Hindlimb muscle (tissue), 1 donor: Measurements from ENCODE around the gene KATNAL1. TPM values are rescaled to one million over a fixed set of nuclear protein-coding genes. Genes with fewer than 3 reads are reported as not detected.
"Not testable (repeated sequence)": the region's sequence is repeated elsewhere in the genome, so short reads cannot be mapped to it uniquely, and the experiment has no call there.

Experiments used
- DNase-seq: peaks from one replicate; pipeline ENCODE4 v3.0.0-alpha.2; 2013
- polyA plus RNA-seq: library from polyadenylated mRNA; unstranded; fragments of 120-200 nt; gene quantifications from one replicate; pipeline ENCODE4 v1.2.1, GENCODE V29; 2013; ENCODE audit not compliant: insufficient read length

The KATNAL1 gene
- polyA plus RNA-seq, 1 donor: 11.2 TPM

DNA sequence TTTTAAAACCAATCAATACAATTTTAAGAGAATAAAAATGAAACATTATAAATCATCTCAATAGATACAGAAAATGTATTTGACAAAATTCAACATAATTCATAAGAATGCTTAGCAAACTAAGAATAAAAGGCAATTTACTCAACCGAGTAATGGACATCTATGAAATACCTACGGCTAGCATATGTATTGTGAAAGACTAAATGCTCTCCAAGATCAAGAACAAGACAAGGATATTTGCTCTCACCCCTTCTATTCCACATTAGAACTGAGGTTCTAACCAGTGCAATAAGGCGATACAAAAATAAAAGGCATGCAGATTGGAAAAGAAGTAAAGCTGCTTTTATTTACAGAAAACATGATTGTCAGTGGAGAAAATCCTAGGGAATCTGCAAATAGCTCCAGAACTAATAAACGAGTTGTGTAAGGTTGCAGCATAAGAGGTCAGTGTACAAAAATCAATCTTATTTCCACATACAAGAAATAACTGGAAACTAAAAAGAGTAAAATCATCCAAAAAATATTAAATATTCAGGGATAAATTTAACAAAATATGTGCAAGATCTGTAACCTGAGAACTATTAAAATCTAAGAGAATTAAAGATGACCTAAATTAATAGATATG lies 16.4 kb downstream of the KATNAL1 start:
- DNase-seq: no peak

- no peak for DNase-seq
These were observed 17.8 kb downstream of the KATNAL1 start for GRCh38 chr13:30289533-30289932.

DNA sequence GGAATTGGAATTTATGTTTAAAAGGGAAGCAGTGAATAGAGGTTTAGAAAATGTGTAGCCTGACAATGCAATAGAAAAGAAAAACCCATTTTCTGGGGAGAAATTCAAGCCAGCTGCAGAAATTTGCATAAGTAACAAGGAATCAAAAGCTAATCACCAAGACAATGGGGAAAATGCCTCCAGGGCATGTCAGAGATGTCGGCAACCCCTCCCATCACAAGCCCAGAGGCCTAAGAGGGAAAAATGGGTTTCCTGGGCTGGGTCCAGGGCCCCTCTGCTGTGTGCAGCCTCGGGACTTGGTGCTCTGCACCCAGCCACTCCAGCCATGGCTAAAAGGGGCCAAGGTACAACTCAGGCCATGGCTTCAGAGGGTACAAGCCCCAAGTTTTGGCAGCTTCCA lies 21.3 kb downstream of the KATNAL1 start:
- DNase-seq: not testable (repeated sequence)

DNA sequence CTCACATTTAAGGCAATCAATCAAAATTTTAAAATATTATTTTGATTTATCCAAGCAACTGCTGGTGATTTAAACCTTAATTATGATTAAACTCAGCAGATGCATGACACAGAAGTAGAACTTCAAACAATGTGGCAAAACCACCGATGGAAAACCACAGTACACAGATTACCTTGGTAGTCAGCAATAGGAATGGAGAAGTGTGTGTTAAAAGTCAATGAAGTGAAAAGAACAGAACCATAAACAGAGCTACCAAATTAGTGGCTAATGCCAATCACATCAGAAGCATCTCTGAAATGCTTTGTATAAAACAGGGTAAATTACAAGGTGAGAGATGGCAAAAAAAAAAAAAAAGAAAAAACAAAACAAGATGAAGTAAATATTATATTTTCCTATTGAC lies 31.2 kb downstream of the KATNAL1 start:
- DNase-seq: no peak

- no peak for DNase-seq
These were observed 33.3 kb downstream of the KATNAL1 start for GRCh38 chr13:30274083-30274482.

GRCh38 chr13:30270035-30270434 lies 37.3 kb downstream of the KATNAL1 start:
- DNase-seq: not testable (repeated sequence)

GRCh38 chr13:30268673-30269072 lies 38.7 kb downstream of the KATNAL1 start:
- DNase-seq: no peak

DNA sequence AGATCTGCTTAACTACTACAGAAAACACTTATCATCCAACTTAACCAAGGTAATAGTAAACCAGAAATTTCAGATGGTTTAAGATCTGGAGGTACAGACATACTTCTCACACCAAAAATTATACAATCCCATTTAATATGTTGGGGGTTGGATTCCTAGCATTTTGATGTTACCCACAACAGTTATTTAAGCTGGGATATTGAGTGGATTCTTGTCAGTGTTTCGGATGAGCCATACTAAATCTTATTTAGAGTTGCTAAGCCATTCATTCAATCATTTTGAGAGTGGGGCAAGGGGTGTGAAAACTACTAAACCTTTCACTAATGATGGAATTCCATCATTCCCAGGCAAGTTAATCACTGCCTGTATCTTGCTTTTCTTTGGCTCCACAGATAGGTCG lies 40.6 kb downstream of the KATNAL1 start:
- no peak for DNase-seq

DNA sequence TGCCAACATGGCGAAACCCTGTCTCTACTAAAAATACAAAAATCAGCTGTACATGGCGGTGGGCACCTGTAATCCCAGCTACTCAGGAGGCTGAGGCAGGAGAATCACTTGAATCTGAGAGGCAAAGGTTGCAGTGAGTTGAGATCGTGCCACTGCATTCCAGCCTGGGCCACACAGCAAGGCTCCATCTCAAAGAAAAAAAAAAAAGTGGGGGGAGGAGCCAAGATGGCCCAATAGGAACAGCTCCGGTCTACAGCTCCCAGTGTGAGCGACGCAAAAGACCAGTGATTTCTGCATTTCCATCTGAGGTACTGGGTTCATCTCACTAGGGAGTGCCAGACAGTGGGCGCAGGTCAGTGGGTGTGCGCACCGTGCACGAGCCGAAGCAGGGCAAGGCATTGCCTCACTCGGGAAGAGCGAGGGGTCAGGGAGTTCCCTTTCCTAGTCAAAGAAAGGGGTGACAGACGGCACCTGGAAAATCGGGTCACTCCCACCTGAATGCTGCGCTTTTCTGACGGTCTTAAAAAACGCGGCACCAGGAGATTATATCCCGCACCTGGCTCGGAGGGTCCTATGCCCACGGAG lies 48.1 kb downstream of the KATNAL1 start:
- DNase-seq: not testable (repeated sequence)

DNA sequence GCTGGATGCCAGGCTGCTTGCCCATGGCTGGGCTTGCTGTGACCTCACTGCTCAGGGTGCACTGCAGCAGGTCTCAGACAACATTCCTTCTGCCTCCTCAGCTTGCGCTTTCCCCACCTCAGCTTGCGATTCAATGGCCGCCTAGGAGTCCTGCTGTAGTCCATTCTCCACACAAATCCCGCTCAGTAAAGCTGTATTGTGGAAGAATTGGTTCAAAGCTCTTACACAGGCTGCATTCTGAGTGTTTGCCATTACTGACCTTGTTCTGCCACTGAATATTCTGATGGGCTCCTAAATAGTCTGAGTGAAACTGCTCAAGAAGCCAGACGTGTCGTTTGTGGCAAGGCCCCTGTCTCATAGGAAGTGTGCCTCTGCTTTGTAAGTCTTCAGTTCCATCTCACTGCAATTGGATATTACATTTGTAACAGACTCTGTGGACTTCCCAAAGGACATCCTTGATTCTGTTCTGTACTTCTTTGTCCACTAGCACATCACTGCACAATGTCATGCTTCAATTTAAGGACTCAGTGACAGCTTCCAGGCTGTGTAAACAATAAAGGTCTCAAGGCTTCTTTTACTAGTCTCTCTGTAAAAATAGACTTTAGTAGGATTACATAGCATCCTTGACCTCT lies 49.8 kb downstream of the KATNAL1 start:
- DNase-seq: no peak

GRCh38 chr13:30256713-30257467 lies 50.5 kb downstream of the KATNAL1 start:
- no peak for DNase-seq

GRCh38 chr13:30255696-30256095 lies 51.7 kb downstream of the KATNAL1 start:
- DNase-seq: no peak

- no peak for DNase-seq
These were observed 53.5 kb downstream of the KATNAL1 start for GRCh38 chr13:30253830-30254229.

DNA sequence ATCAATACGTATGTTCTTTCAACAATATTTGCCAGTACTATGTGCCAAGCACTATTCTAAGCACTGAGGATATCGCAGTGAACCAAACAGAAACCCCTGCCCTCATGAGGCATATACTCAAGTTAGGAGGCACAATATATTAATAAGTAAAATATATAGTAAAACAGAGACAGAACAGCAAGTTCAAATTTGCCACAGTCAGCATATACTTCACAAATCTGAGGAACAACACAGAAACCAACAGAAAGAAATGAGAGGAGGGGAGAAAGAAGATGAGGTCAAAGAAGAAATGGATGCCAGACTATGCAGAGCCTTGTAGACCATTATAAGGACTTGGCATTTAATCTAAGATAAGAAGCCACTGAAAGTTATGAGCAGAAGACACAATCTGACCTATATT lies 59.9 kb downstream of the KATNAL1 start:
- no peak for DNase-seq

DNA sequence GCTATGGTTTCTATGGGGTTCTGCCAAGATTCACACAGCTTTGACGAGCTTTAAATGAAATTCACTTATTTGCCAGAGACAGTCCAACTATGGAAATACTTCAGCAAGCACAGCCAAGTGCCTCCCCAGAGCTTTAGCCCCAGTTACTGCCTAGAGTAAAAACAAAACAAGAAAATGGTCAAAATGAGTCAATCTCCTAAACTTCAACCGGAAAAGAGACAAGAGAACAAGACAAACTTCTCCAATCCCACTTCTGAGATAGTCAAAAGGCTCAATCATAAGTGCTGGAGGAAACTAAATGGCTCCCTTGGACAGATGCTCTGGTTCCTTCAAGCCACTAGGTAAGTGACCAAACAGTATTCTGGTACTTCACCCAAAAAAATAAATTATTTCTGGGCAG lies 65.8 kb downstream of the KATNAL1 start:
- peak; percentile 45 for DNase-seq

GRCh38 chr13:30240608-30241007 lies 66.7 kb downstream of the KATNAL1 start:
- DNase-seq: no peak

DNA sequence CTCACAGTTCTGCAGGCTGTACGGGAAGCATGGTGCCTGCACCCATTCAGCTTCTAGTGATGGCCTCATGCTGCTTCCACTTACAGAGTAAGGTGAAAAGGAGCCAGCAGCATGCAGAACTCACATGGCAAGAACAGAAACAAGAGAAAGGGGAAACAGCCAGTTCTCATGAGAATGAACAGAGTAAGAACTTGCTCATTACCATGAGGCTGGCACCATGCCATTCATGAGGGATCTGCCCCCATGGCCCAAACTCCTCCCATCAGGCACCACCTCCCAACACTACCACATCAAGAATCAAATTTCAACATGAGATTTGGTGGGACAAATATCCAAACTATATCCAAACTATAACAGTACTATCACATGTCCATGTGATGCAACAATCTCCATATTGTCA lies 72.1 kb downstream of the KATNAL1 start:
- DNase-seq: no peak

- DNase-seq: no peak
These were observed 72.7 kb downstream of the KATNAL1 start for GRCh38 chr13:30234619-30235162.

- DNase-seq: no peak
These were observed 82.6 kb downstream of the KATNAL1 start for GRCh38 chr13:30224732-30225131.

DNA sequence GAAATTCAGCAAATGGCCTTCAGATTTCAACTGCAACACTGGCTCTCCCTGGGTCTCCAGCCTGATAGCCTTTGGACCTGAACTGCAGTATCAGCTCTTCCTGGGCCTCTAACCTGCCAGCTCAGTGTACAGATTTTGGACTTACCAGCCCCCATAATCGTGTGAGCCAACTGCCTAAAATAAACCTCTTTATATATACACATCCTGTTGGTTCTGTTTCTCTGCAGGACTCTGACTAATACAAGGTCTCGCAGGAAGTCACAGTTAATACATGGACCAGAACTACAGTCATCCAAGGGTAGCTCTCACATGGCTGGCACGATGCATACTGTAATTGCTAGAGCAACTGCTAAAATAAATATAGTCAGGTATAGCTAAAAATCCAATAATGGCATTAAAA lies 85.1 kb downstream of the KATNAL1 start:
- no peak for DNase-seq

DNA sequence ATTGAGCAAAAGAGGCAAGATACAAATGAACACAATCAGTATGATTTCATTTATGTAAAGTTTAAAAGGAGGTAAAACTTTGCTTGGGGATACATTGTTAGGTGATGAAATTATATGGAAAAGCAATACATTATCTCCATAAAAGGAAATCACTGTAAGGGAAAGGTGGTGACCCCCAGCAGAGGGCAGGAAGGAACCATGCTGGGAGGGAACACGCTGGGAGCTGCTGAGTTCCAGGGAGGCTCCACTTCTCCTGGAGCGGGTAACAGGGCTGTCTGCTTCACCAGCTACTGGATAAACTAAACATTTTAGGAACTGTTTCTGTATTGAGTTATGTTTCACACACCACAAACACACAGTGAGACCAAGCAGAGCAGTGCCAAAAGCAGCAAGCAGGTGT lies 91.2 kb downstream of the KATNAL1 start:
- no peak for DNase-seq

DNA sequence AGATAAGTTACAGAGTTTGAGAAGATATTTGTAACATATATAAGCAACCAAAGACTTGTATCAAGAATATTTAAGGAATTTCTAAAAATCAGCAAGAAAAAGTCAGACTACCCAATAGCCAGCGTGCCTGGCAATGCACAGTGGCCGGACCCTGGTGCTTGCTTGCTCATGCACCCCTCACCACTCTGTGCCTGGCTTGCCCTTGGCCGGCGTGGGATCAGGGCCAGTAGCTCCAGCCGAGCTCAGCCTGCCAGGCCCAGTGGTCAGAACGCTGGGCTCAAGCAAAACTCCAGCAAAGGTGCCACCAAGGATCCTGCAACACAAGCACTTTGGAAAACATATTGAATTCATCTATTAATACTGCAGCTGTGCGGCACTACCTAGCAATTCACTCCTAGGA lies 95.1 kb downstream of the KATNAL1 start:
- DNase-seq: no peak

DNA sequence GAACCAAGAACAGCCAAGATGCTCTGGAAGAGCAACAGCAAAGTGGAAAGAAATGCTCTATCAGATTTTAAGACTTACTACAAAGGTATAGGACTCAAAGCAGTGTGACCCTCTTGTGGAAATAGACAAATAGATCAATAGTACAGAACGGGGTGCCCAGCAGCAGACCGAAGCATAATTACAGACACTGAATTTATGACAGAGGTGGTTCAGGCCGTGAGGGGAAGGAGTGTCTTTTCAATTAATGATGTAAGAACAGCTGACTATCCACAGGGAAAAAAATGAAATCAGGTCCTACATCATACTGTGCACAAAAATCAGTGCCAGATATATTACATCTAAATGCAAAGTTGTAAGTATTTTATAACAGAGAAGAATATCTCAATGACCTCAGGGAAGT lies 95.6 kb downstream of the KATNAL1 start:
- DNase-seq: no peak
